ENCODE data around the gene WDR38. TPM values are rescaled to one million over a fixed set of nuclear protein-coding genes. Genes with fewer than 3 reads are reported as not detected.

The WDR38 gene
- total and polyA plus RNA-seq, 2 of the 13 experiments (the other 11 are each of a cell fraction or from before 2014, with no cell fraction given), result not detected

DNA sequence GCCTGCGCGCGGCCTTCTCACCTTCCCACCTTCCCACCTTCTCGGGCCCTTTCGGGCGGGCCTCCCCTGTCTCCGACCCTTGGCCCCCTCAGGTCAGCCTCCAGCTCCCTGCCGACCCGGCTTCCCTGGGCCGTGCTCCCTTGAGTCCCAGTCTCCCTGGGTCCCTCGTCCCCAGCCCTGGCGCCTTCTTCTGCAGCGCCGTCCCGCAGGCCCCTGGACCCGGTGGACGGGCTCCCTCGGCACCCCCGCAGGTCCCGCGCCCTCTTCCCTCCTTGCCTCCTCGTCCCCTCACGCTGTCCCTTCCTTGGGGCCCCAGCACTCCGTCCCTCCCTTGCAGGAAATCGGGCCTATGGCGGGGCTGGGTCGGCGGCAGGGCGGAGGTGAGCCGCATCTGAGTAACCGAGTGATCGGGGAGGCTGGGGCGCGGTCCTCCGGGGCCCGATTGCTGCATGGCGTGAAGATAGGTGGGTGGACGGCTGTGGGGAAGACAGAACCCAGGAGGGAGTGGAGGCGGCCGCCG, 16.3 kb downstream of the WDR38 start (continued):
- TF ChIP-seq, protein P1, sequence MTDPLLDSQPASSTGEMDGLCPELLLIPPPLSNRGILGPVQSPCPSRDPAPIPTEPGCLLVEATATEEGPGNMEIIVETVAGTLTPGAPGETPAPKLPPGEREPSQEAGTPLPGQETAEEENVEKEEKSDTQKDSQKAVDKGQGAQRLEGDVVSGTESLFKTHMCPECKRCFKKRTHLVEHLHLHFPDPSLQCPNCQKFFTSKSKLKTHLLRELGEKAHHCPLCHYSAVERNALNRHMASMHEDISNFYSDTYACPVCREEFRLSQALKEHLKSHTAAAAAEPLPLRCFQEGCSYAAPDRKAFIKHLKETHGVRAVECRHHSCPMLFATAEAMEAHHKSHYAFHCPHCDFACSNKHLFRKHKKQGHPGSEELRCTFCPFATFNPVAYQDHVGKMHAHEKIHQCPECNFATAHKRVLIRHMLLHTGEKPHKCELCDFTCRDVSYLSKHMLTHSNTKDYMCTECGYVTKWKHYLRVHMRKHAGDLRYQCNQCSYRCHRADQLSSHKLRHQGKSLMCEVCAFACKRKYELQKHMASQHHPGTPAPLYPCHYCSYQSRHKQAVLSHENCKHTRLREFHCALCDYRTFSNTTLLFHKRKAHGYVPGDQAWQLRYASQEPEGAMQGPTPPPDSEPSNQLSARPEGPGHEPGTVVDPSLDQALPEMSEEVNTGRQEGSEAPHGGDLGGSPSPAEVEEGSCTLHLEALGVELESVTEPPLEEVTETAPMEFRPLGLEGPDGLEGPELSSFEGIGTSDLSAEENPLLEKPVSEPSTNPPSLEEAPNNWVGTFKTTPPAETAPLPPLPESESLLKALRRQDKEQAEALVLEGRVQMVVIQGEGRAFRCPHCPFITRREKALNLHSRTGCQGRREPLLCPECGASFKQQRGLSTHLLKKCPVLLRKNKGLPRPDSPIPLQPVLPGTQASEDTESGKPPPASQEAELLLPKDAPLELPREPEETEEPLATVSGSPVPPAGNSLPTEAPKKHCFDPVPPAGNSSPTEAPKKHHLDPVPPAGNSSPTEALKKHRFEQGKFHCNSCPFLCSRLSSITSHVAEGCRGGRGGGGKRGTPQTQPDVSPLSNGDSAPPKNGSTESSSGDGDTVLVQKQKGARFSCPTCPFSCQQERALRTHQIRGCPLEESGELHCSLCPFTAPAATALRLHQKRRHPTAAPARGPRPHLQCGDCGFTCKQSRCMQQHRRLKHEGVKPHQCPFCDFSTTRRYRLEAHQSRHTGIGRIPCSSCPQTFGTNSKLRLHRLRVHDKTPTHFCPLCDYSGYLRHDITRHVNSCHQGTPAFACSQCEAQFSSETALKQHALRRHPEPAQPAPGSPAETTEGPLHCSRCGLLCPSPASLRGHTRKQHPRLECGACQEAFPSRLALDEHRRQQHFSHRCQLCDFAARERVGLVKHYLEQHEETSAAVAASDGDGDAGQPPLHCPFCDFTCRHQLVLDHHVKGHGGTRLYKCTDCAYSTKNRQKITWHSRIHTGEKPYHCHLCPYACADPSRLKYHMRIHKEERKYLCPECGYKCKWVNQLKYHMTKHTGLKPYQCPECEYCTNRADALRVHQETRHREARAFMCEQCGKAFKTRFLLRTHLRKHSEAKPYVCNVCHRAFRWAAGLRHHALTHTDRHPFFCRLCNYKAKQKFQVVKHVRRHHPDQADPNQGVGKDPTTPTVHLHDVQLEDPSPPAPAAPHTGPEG (CRISPR knock-in tag; IDR thresholded peaks at IDR 0.05), result no peak
- TF ChIP-seq YEATS2 (CRISPR knock-in tag; IDR thresholded peaks at IDR 0.05; ENCODE audit: borderline replicate concordance), result 0 out of 2 replicates have a peak, but pooled peaks have one; percentile 16
- no peak for TF ChIP-seq EEA1 (CRISPR knock-in tag; IDR thresholded peaks at IDR 0.05; ENCODE audit: borderline replicate concordance)
- TF ChIP-seq ARNT2 (CRISPR knock-in tag; IDR thresholded peaks at IDR 0.05; ENCODE audit: low read depth), result no peak
- TF ChIP-seq, protein P2, sequence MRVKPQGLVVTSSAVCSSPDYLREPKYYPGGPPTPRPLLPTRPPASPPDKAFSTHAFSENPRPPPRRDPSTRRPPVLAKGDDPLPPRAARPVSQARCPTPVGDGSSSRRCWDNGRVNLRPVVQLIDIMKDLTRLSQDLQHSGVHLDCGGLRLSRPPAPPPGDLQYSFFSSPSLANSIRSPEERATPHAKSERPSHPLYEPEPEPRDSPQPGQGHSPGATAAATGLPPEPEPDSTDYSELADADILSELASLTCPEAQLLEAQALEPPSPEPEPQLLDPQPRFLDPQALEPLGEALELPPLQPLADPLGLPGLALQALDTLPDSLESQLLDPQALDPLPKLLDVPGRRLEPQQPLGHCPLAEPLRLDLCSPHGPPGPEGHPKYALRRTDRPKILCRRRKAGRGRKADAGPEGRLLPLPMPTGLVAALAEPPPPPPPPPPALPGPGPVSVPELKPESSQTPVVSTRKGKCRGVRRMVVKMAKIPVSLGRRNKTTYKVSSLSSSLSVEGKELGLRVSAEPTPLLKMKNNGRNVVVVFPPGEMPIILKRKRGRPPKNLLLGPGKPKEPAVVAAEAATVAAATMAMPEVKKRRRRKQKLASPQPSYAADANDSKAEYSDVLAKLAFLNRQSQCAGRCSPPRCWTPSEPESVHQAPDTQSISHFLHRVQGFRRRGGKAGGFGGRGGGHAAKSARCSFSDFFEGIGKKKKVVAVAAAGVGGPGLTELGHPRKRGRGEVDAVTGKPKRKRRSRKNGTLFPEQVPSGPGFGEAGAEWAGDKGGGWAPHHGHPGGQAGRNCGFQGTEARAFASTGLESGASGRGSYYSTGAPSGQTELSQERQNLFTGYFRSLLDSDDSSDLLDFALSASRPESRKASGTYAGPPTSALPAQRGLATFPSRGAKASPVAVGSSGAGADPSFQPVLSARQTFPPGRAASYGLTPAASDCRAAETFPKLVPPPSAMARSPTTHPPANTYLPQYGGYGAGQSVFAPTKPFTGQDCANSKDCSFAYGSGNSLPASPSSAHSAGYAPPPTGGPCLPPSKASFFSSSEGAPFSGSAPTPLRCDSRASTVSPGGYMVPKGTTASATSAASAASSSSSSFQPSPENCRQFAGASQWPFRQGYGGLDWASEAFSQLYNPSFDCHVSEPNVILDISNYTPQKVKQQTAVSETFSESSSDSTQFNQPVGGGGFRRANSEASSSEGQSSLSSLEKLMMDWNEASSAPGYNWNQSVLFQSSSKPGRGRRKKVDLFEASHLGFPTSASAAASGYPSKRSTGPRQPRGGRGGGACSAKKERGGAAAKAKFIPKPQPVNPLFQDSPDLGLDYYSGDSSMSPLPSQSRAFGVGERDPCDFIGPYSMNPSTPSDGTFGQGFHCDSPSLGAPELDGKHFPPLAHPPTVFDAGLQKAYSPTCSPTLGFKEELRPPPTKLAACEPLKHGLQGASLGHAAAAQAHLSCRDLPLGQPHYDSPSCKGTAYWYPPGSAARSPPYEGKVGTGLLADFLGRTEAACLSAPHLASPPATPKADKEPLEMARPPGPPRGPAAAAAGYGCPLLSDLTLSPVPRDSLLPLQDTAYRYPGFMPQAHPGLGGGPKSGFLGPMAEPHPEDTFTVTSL (CRISPR knock-in tag; IDR thresholded peaks at IDR 0.05; ENCODE audit: borderline replicate concordance), result no peak
- TF ChIP-seq MZF1 (CRISPR knock-in tag; IDR thresholded peaks at IDR 0.05; ENCODE audit: borderline replicate concordance), result 0 out of 2 replicates have a peak, but pooled peaks have one; percentile 73
- no peak for TF ChIP-seq HNRNPLL (IDR thresholded peaks at IDR 0.05; ENCODE audit: low read depth, low read length, poor library complexity, severe bottlenecking)
- TF ChIP-seq ZNF563 (CRISPR knock-in tag; IDR thresholded peaks at IDR 0.05), result peak; percentile 2; the same call in 1 of the 2 replicates
- TF ChIP-seq ZNF296 (CRISPR knock-in tag; conservative IDR thresholded peaks at IDR 0.05), result 0 out of 2 replicates have a peak, but pooled peaks have one; percentile 79
- no peak for TF ChIP-seq HCFC1 (IDR thresholded peaks at IDR 0.05; ENCODE audit: low read depth, low read length)
- TF ChIP-seq SPEN (CRISPR knock-in tag; IDR thresholded peaks at IDR 0.05; ENCODE audit: low read depth), result no peak
- no peak for TF ChIP-seq ZSCAN12 (CRISPR knock-in tag; IDR thresholded peaks at IDR 0.05)
- TF ChIP-seq ZFP1 (CRISPR knock-in tag; IDR thresholded peaks at IDR 0.05), result no peak
- TF ChIP-seq ZNF253 (CRISPR knock-in tag; IDR thresholded peaks at IDR 0.05; ENCODE audit: borderline replicate concordance), result no peak
- TF ChIP-seq, protein P3, sequence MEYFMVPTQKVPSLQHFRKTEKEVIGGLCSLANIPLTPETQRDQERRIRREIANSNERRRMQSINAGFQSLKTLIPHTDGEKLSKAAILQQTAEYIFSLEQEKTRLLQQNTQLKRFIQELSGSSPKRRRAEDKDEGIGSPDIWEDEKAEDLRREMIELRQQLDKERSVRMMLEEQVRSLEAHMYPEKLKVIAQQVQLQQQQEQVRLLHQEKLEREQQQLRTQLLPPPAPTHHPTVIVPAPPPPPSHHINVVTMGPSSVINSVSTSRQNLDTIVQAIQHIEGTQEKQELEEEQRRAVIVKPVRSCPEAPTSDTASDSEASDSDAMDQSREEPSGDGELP (IDR thresholded peaks at IDR 0.05; ENCODE audit: borderline replicate concordance, low read depth), result no peak
- 0 out of 2 replicates have a peak, but pooled peaks have one; percentile 7 for TF ChIP-seq MAF1 (CRISPR knock-in tag; IDR thresholded peaks at IDR 0.05; ENCODE audit: borderline replicate concordance)
- no peak for TF ChIP-seq POLR2AphosphoS2 (IDR thresholded peaks at IDR 0.05; ENCODE audit: low read depth, low read length)
- no peak for TF ChIP-seq KMT2A (CRISPR knock-in tag; IDR thresholded peaks at IDR 0.05)
- TF ChIP-seq ADNP (CRISPR knock-in tag; IDR thresholded peaks at IDR 0.05), result no peak
